PFSK-1 (cell line): Measurements from ENCODE around the gene BICD1.

Experiments used
- FOXP2 ChIP-seq: optimal IDR thresholded peaks from 2 replicates; pipeline ENCODE3; 2011; ENCODE audit warnings: borderline replicate concordance, control low read depth, inconsistent platforms; ENCODE audit not compliant: insufficient read depth; ENCODE audit errors: extremely low read length, extremely low read depth
- POLR2AphosphoS5 ChIP-seq: IDR thresholded peaks from 2 replicates; pipeline ENCODE4 v1.6.1; 2012; ENCODE audit warnings: low read depth, mild to moderate bottlenecking, control low read depth, low read length, moderate library complexity
- REST ChIP-seq, 2 experiments: IDR thresholded peaks; 2 replicates each; pipeline versions ENCODE4 v1.6.1 to v1.8.0; 2011 to 2012; ENCODE audit warnings: low read depth in 2 of 2, low read length in 2 of 2, control low read depth in 1 of 2, inconsistent platforms in 1 of 2, mild to moderate bottlenecking in 1 of 2, moderate library complexity in 1 of 2; ENCODE audit not compliant: insufficient read depth in 1 of 2
- SIN3A ChIP-seq: IDR thresholded peaks from 2 replicates; pipeline ENCODE4 v1.6.1; 2012; ENCODE audit warnings: mild to moderate bottlenecking, low read length, moderate library complexity, borderline replicate concordance; ENCODE audit not compliant: insufficient read depth
- TAF1 ChIP-seq: IDR thresholded peaks from 2 replicates; pipeline ENCODE4 v1.6.1; 2012; ENCODE audit warnings: low read length, control low read depth, borderline replicate concordance; ENCODE audit not compliant: insufficient read depth

- TF ChIP-seq TAF1 (no peak), REST (IDR thresholded peaks at IDR 0.05; ENCODE audit: insufficient read depth in 1 of 2, low read depth in 2 of 2, low read length in 2 of 2) (no peak), POLR2AphosphoS5 (no peak), FOXP2 (no peak), SIN3A (no peak)
Measured at GRCh38 chr12:32159925-32160324, 53.3 kb downstream of the BICD1 start.
